ENCODE data around the gene SRRM5. TPM values are rescaled to one million over a fixed set of nuclear protein-coding genes. Genes with fewer than 3 reads are reported as not detected.

The SRRM5 gene
- total RNA-seq, 1 experiment from 2014 or later, result 0.62 TPM

- TF ChIP-seq EZH2 (IDR thresholded peaks at IDR 0.05; ENCODE audit: borderline replicate concordance, low read depth, low read length, poor library complexity, severe bottlenecking) (no peak), CTCF (conservative IDR thresholded peaks at IDR 0.05; ENCODE audit: low read depth, low read length) (no peak)
- ChIA-PET CTCF (no interaction called here), POLR2A (ENCODE audit: low non-redundant PET) (no interaction called here)
- intact Hi-C loops (cut with micrococcal nuclease; ENCODE audit: unreplicated experiment), result no loop called here
- no TSS peak for BruUV-seq (replicated peaks)
- DNase-seq (ENCODE audit: low spot score), result no peak
- no peaks in the 10 kb centered on the region for H3K27me3 ChIP-seq (replicated peaks; ENCODE audit: insufficient read depth, low read depth, low read length, poor library complexity)
- H3K4me3 ChIP-seq (ENCODE audit: low read depth, low read length, poor library complexity, severe bottlenecking), result peak overlapping the region; percentile 67
- no peak overlapping the region for H3K27ac ChIP-seq (ENCODE audit: low read depth, low read length, poor library complexity, severe bottlenecking)
- no peaks in the 10 kb centered on the region for H3K9me3 ChIP-seq (ENCODE audit: low read depth, low read length, poor library complexity, severe bottlenecking)
- H3K36me3 ChIP-seq (ENCODE audit: insufficient read depth, low read length, poor library complexity, severe bottlenecking), result no peaks in the 10 kb centered on the region
- H3K4me1 ChIP-seq (ENCODE audit: insufficient read depth, low read length, poor library complexity, severe bottlenecking), result peaks cover 28% of the 10 kb centered on the region
Measured at GRCh38 chr19:43638214-43638994, 26.5 kb downstream of the SRRM5 start.

- ChIA-PET CTCF (no interaction called here), POLR2A (ENCODE audit: low non-redundant PET) (no interaction called here)
- Histone ChIP-seq H3K4me3 (ENCODE audit: low read depth, low read length, poor library complexity, severe bottlenecking) (peak overlapping the region; percentile 67), H3K27ac (ENCODE audit: low read depth, low read length, poor library complexity, severe bottlenecking) (no peak overlapping the region), H3K27me3 (replicated peaks; ENCODE audit: insufficient read depth, low read depth, low read length, poor library complexity) (no peaks in the 10 kb centered on the region), H3K4me1 (ENCODE audit: insufficient read depth, low read length, poor library complexity, severe bottlenecking) (peaks cover 28% of the 10 kb centered on the region), H3K36me3 (ENCODE audit: insufficient read depth, low read length, poor library complexity, severe bottlenecking) (no peaks in the 10 kb centered on the region), H3K9me3 (ENCODE audit: low read depth, low read length, poor library complexity, severe bottlenecking) (no peaks in the 10 kb centered on the region)
- no TSS peak for BruUV-seq (replicated peaks)
- TF ChIP-seq CTCF (conservative IDR thresholded peaks at IDR 0.05; ENCODE audit: low read depth, low read length) (no peak), EZH2 (IDR thresholded peaks at IDR 0.05; ENCODE audit: borderline replicate concordance, low read depth, low read length, poor library complexity, severe bottlenecking) (no peak)
- no peak for DNase-seq (ENCODE audit: low spot score)
- intact Hi-C loops (cut with micrococcal nuclease; ENCODE audit: unreplicated experiment), result no loop called here
Measured at GRCh38 chr19:43638995-43639518, 27.2 kb downstream of the SRRM5 start.

- no peaks in the 10 kb centered on the region for H3K36me3 ChIP-seq (ENCODE audit: insufficient read depth, low read length, poor library complexity, severe bottlenecking)
- no peak within 1 kb of the TSS for H3K27ac ChIP-seq (ENCODE audit: low read depth, low read length, poor library complexity, severe bottlenecking)
- H3K4me3 ChIP-seq (ENCODE audit: low read depth, low read length, poor library complexity, severe bottlenecking), result peak within 1 kb of the TSS; percentile 67
- no peaks in the 10 kb centered on the region for H3K9me3 ChIP-seq (ENCODE audit: low read depth, low read length, poor library complexity, severe bottlenecking)
- DNase-seq (ENCODE audit: low spot score), result peak; percentile 42
- intact Hi-C loops (cut with micrococcal nuclease; ENCODE audit: unreplicated experiment), result no loop called here
- ChIA-PET CTCF (no interaction called here), POLR2A (ENCODE audit: low non-redundant PET) (no interaction called here)
- no TSS peak for BruUV-seq (replicated peaks)
- H3K27me3 ChIP-seq (replicated peaks; ENCODE audit: insufficient read depth, low read depth, low read length, poor library complexity), result no peaks in the 10 kb centered on the region
- peaks cover 26% of the 10 kb centered on the region for H3K4me1 ChIP-seq (ENCODE audit: insufficient read depth, low read length, poor library complexity, severe bottlenecking)
- no peak for TF ChIP-seq EZH2 (IDR thresholded peaks at IDR 0.05; ENCODE audit: borderline replicate concordance, low read depth, low read length, poor library complexity, severe bottlenecking)
- no peak for TF ChIP-seq CTCF (conservative IDR thresholded peaks at IDR 0.05; ENCODE audit: low read depth, low read length)
Measured at GRCh38 chr19:43639519-43640423, 27.9 kb downstream of the SRRM5 start, which contains the start of gene CADM4. TSS of gene CADM4 (minus strand) at chr19:43639850. CDS start at chr19:43639790, 60 bp downstream.
